K562 (cell line): ENCODE measurements around the gene IQCE. TPM values are rescaled to one million over a fixed set of nuclear protein-coding genes. Genes with fewer than 3 reads are reported as not detected.

ENCODE experiments used
- ATAC-seq: fragments of 200-7000 bp; cut with Tn5 transposase; 3 replicates; pipeline ENCODE4 v1.9.1; 2020; ENCODE audit warnings: moderate library complexity
- BruUV-seq: library from RNA; stranded (reverse); fragments of 400-500 nt; replicated peaks from 2 replicates; lab custom pipeline; 2021; lab: Mats Ljungman, UMichigan
- CTCF ChIA-PET: fragments of 300-600 bp; formaldehyde crosslinking; extraction: SDS; loops from one replicate; lab custom pipeline; 2021; ENCODE audit warnings: low intra/inter-chr PET ratio; lab: Yijun Ruan, JAX
- POLR2A ChIA-PET: fragments of 300-600, 350-650 bp; sonication (Branson Sonifier 250); formaldehyde crosslinking; extraction: SDS; loops from one replicate; lab custom pipeline; 2021; ENCODE audit warnings: antibody characterized with exemption, inconsistent platforms; lab: Yijun Ruan, JAX
- DNase-seq, 4 experiments: peaks; one replicate each; pipeline versions ENCODE4 v3.0.0 to v3.0.0-alpha.2; 2011 to 2018; ENCODE audit warnings: low spot score in 3 of 4, mixed read lengths in 3 of 4; ENCODE audit errors: extremely low read depth in 1 of 4
- FAIRE-seq: peaks from 2 replicates; lab custom pipeline; 2011; peaks lifted over from hg19 to GRCh38; lab: Jason Lieb, UNC
- H2AFZ ChIP-seq: 2 replicates; pipeline ENCODE4 v1.6.0; 2011; ENCODE audit warnings: low read depth, low read length, control low read depth, inconsistent platforms
- H3K27ac ChIP-seq: fragments of 200-600 bp; 3 replicates; pipeline ENCODE4 v1.8.0; 2011; ENCODE audit warnings: low read depth, mild to moderate bottlenecking, control low read depth, inconsistent platforms, low read length, moderate library complexity, mixed read lengths; ENCODE audit errors: extremely low read depth
- H3K27me3 ChIP-seq, 2 experiments: fragments of 300-600 bp in 1 of 2; 2 replicates in 1 of 2; 3 replicates in 1 of 2; pipeline versions ENCODE4 v1.6.0 to v1.8.0; 2011; ENCODE audit warnings: inconsistent platforms in 2 of 2, low read length in 2 of 2, mild to moderate bottlenecking in 1 of 2, mixed read lengths in 1 of 2, moderate library complexity in 1 of 2; ENCODE audit not compliant: control insufficient read depth in 2 of 2, insufficient read depth in 2 of 2
- H3K36me3 ChIP-seq: fragments of 300-600 bp; 3 replicates; pipeline ENCODE4 v1.8.0; 2011; ENCODE audit warnings: mild to moderate bottlenecking, low read length, inconsistent platforms; ENCODE audit not compliant: control insufficient read depth, insufficient read depth
- H3K4me1 ChIP-seq, 2 experiments: fragments of 200-600 bp in 1 of 2; replicated peaks in 1 of 2; 2 replicates in 1 of 2; 3 replicates in 1 of 2; pipeline versions ENCODE4 v1.5.1 to v1.8.0; 2011; ENCODE audit warnings: inconsistent platforms in 2 of 2, low read length in 2 of 2, mild to moderate bottlenecking in 1 of 2, mixed read lengths in 1 of 2, moderate library complexity in 1 of 2; ENCODE audit not compliant: control insufficient read depth in 2 of 2, insufficient read depth in 2 of 2
- H3K4me2 ChIP-seq: 2 replicates; pipeline ENCODE4 v1.6.1; 2011; ENCODE audit warnings: low read length, control low read depth, inconsistent platforms, mixed read lengths; ENCODE audit not compliant: insufficient read depth
- H3K4me3 ChIP-seq: fragments of 200-600 bp; sonication (generic), shearing (Covaris generic); 2 replicates; pipeline ENCODE4 v1.5.1; 2016; ENCODE audit warnings: control low read depth, inconsistent platforms
- H3K79me2 ChIP-seq: fragments of 200-600 bp; 3 replicates; pipeline ENCODE4 v1.8.0; 2011; ENCODE audit warnings: low read length, inconsistent platforms; ENCODE audit not compliant: control insufficient read depth, insufficient read depth
- H3K9ac ChIP-seq, 2 experiments: 2 replicates each; pipeline versions ENCODE4 v1.6.0 to v1.6.1; 2011; ENCODE audit warnings: low read depth in 2 of 2, low read length in 2 of 2, control low read depth in 1 of 2, inconsistent platforms in 1 of 2, mild to moderate bottlenecking in 1 of 2, mixed read lengths in 1 of 2; ENCODE audit not compliant: insufficient read depth in 1 of 2
- H3K9me1 ChIP-seq: one replicate; pipeline ENCODE4 v1.6.0; 2011; ENCODE audit warnings: inconsistent platforms, mild to moderate bottlenecking, low read length, moderate library complexity; ENCODE audit not compliant: control insufficient read depth, insufficient read depth
- H3K9me3 ChIP-seq: replicated peaks from 2 replicates; pipeline ENCODE4 v1.5.1; 2011; ENCODE audit warnings: low read depth, low read length, inconsistent platforms; ENCODE audit not compliant: control insufficient read depth, insufficient read depth
- H4K20me1 ChIP-seq: replicated peaks from 2 replicates; pipeline ENCODE4 v1.6.1; 2011; ENCODE audit warnings: low read length, inconsistent platforms, mixed read lengths; ENCODE audit not compliant: control insufficient read depth, insufficient read depth
- PHF8 ChIP-seq: fragments of 200-600 bp; sonication (generic); IDR thresholded peaks from 2 replicates; pipeline ENCODE4 v1.6.1; 2012; ENCODE audit warnings: mixed run types, mild to moderate bottlenecking, inconsistent platforms, low read length, moderate library complexity, borderline replicate concordance
- ZNF318 ChIP-seq, 2 experiments: fragments of 450-650 bp; IDR thresholded peaks; 2 replicates each; pipeline ENCODE4 v1.6.1; 2016; ENCODE audit warnings: mild to moderate bottlenecking in 2 of 2, borderline replicate concordance in 1 of 2, low read depth in 1 of 2, moderate library complexity in 1 of 2
- WGBS: fragments of 100-300 bp; shearing (Covaris generic); methylation state at CpG from one replicate; pipeline ENCODE4 v1.1.6; 2016; ENCODE audit warnings: low coverage, mixed read lengths; ENCODE audit not compliant: insufficient coverage; ENCODE audit errors: missing lambda C conversion rate; 5-methylcytosine and 5-hydroxymethylcytosine counted together
- in situ Hi-C: fragments of 300-500 bp; cut with MboI; formaldehyde crosslinking; loops from 4 replicates; pipeline ENCODE4 v1.15.0; 2018; ENCODE audit warnings: inconsistent platforms, mixed read lengths
- intact Hi-C: fragments of 100-400 bp; cut with micrococcal nuclease; formaldehyde crosslinking; loops from 2 replicates; pipeline ENCODE4 v1.14.2; 2022
- polyA plus RNA-seq, 8 experiments: library from polyadenylated mRNA; depleted of rRNA in 4 of 8; stranded (reverse) in 5 of 8; unstranded in 3 of 8; fragments of >200 nt; fragmentation: Nextera tagmentation in 2 of 8; fragmentation: Illumina TruSeq in 1 of 8; extraction: Ambion mirVana in 2 of 8; extraction: Trizol in 1 of 8; gene quantifications; 2 replicates each; pipeline versions ENCODE4 v1.2.1 to v1.2.3, GENCODE V29; 2011 to 2014; ENCODE audit warnings: inconsistent platforms in 1 of 8, missing spikeins in 1 of 8
- total RNA-seq, 7 experiments: library from RNA; depleted of rRNA in 6 of 7; stranded (reverse); fragments of >200 nt in 6 of 7; fragmentation: Illumina TruSeq in 2 of 7; extraction: Trizol in 2 of 7; gene quantifications; 2 replicates each; pipeline versions ENCODE4 v1.2.1 to v1.2.3, GENCODE V29; 2011 to 2021; ENCODE audit warnings: low replicate concordance in 1 of 7
- TF ChIP-seq, protein P1 (sequence below), 2 experiments: IDR thresholded peaks; 2 replicates each; pipeline ENCODE4 v1.6.1; 2011; ENCODE audit warnings: borderline replicate concordance in 1 of 2, control low read depth in 1 of 2, low read depth in 1 of 2, low read length in 1 of 2, mild to moderate bottlenecking in 1 of 2, mixed read lengths in 1 of 2, moderate library complexity in 1 of 2; ENCODE audit not compliant: insufficient read depth in 1 of 2, insufficient read length in 1 of 2, poor library complexity in 1 of 2, severe bottlenecking in 1 of 2; ENCODE audit errors: extremely low read depth in 1 of 2

Gene IQCE
- total and polyA plus RNA-seq, 9 of the 15 experiments (the other 6 are each of a cell fraction or from before 2014, with no cell fraction given), result 0.18 to 8.5 (median 4.2) TPM

DNA sequence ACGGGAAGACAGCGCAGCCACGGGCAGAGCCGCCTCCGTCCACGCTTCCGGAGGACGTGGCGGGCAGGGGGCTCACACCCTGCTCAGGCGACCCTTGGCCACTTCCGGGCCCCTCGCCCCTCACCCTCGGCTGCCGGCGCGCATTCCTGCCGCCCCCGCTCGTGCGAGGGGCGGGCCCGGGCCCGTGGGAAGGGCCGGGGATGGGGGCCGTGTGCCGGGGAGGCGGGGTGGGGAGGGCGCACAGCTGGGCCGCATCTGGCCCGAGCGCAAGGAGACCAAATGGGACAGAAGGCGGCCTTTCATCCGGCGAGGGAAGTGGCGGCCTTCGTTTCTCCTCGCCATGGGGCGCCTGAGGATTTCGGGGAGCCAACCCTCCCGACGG is 40.1 kb upstream of the IQCE start:
- Histone ChIP-seq H3K4me1 (peaks cover 0 to 74% of the 10 kb centered on the region in 2 experiments; a peak in 4 of 5 replicates), H2AFZ (peak overlapping the region; percentile 80), H3K9me3 (no peaks in the 10 kb centered on the region), H3K9me1 (no peaks in the 10 kb centered on the region), H4K20me1 (peaks cover 4% of the 10 kb centered on the region), H3K4me3 (no peak overlapping the region)
- FAIRE-seq (no peak), ATAC-seq (no peak)
- intact Hi-C loops (no loop called here), in situ Hi-C loops (no loop called here)
- POLR2A ChIA-PET, result no interaction called here
- CTCF ChIA-PET, result no interaction called here
- no TSS peak for BruUV-seq
- no peak for TF ChIP-seq PHF8
- TF ChIP-seq, protein P1, sequence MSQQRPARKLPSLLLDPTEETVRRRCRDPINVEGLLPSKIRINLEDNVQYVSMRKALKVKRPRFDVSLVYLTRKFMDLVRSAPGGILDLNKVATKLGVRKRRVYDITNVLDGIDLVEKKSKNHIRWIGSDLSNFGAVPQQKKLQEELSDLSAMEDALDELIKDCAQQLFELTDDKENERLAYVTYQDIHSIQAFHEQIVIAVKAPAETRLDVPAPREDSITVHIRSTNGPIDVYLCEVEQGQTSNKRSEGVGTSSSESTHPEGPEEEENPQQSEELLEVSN (IDR thresholded peaks at IDR 0.05; ENCODE audit: borderline replicate concordance in 1 of 2, extremely low read depth in 1 of 2, insufficient read depth in 1 of 2, insufficient read length in 1 of 2, low read depth in 1 of 2, low read length in 1 of 2, poor library complexity in 1 of 2, severe bottlenecking in 1 of 2), result peak in 1 of 2 experiments; percentile 52
- no peak for TF ChIP-seq ZNF318 (IDR thresholded peaks at IDR 0.05; ENCODE audit: borderline replicate concordance in 1 of 2, low read depth in 1 of 2)
- TF ChIP-seq, all 486 proteins: peak for 1
- no peaks in the 10 kb centered on the region for H3K79me2 ChIP-seq
- peaks cover 0 to 30% of the 10 kb centered on the region in 2 experiments; a peak in 2 of 5 replicates for H3K27me3 ChIP-seq
- peak overlapping the region in 1 of 2 experiments; percentile 89; a peak in 2 of 4 replicates for H3K9ac ChIP-seq
- WGBS, result 29% methylated on average over 10 of the region's 41 CpGs
- H3K27ac ChIP-seq, result no peak overlapping the region
- H3K36me3 ChIP-seq, result no peaks in the 10 kb centered on the region
- peak overlapping the region; percentile 68; the same call in 1 of the 2 replicates for H3K4me2 ChIP-seq
- DNase-seq, result peak in 2 of 4 experiments; percentile 63 to 64
